B cell (primary cell): Measurements from ENCODE around the gene ITGB4. TPM values are rescaled to one million over a fixed set of nuclear protein-coding genes. Genes with fewer than 3 reads are reported as not detected.

Source experiments
- ATAC-seq: fragments of 200-7000 bp; cut with Tn5 transposase; one replicate; pipeline ENCODE4 v1.10.0; 2021; ENCODE audit warnings: low read depth, mild to moderate bottlenecking, moderate number of reproducible peaks, moderate library complexity
- CTCF ChIA-PET: fragments of 350-600 bp; sonication (Branson Sonifier 250); formaldehyde crosslinking; loops from one replicate; lab custom pipeline; 2021; ENCODE audit warnings: antibody characterized with exemption, inconsistent platforms; lab: Charles Lee
- POLR2A ChIA-PET: fragments of 350-600 bp; sonication (Branson Sonifier 250); formaldehyde crosslinking; loops from one replicate; lab custom pipeline; 2021; ENCODE audit warnings: antibody characterized with exemption; lab: Charles Lee
- DNase-seq: peaks from one replicate; pipeline ENCODE4 v3.0.0; 2013
- H2AFZ ChIP-seq: 2 replicates; pipeline ENCODE4 v1.6.1; 2012; ENCODE audit warnings: mild to moderate bottlenecking, low read depth, low read length; ENCODE audit not compliant: insufficient read depth, poor library complexity, severe bottlenecking
- H3K27ac ChIP-seq, 2 donors: 1 replicate in 1 of 2; 2 replicates in 1 of 2; pipeline ENCODE4 v1.5.1; 2012 to 2013; ENCODE audit warnings: low read length in 2 of 2, mild to moderate bottlenecking in 2 of 2, moderate library complexity in 1 of 2
- H3K27me3 ChIP-seq, 4 experiments: fragments of 200-600 bp in 1 of 4; sonication (generic) in 1 of 4; replicated peaks in 1 of 4; 1 replicate in 2 of 4; 2 replicates in 2 of 4; pipeline versions ENCODE4 v1.6.1 to v1.7.0; 2013 to 2016; ENCODE audit warnings: low read length in 3 of 4, mild to moderate bottlenecking in 2 of 4, mixed read lengths in 1 of 4, moderate library complexity in 1 of 4; ENCODE audit not compliant: insufficient read depth in 4 of 4, control insufficient read depth in 3 of 4; ENCODE audit errors: control extremely low read depth in 1 of 4
- H3K36me3 ChIP-seq, 2 experiments: replicated peaks in 1 of 2; 1 replicate in 1 of 2; 2 replicates in 1 of 2; pipeline versions ENCODE4 v1.6.1 to v1.7.1; 2013; ENCODE audit warnings: low read length in 1 of 2; ENCODE audit not compliant: insufficient read depth in 2 of 2, control insufficient read depth in 1 of 2; ENCODE audit errors: control extremely low read depth in 1 of 2, extremely low read depth in 1 of 2
- H3K4me1 ChIP-seq, 2 donors: fragments of 200-600 bp in 1 of 2; sonication (generic) in 1 of 2; 1 replicate in 1 of 2; 2 replicates in 1 of 2; pipeline versions ENCODE4 v1.5.1 to v1.6.1; 2013 to 2017; ENCODE audit warnings: low read length in 2 of 2; ENCODE audit not compliant: control insufficient read depth in 2 of 2, insufficient read depth in 2 of 2
- H3K4me2 ChIP-seq: replicated peaks from 2 replicates; pipeline ENCODE3; 2012; ENCODE audit warnings: mild to moderate bottlenecking, low read depth, low read length; ENCODE audit not compliant: poor library complexity, severe bottlenecking
- H3K4me3 ChIP-seq, 5 experiments: fragments of 200-600 bp in 1 of 5; sonication (generic) in 1 of 5; 1 replicate in 3 of 5; 2 replicates in 2 of 5; pipeline versions ENCODE4 v1.5.1 to v1.7.0; 2011 to 2016; ENCODE audit warnings: low read length in 4 of 5, mild to moderate bottlenecking in 4 of 5, low read depth in 2 of 5, control low read depth in 1 of 5, moderate library complexity in 1 of 5; ENCODE audit not compliant: insufficient read depth in 1 of 5; ENCODE audit errors: control extremely low read depth in 1 of 5, extremely low read depth in 1 of 5
- H3K79me2 ChIP-seq: fragments of 200-600 bp; sonication (generic); one replicate; pipeline ENCODE4 v1.6.0; 2016; ENCODE audit warnings: low read length; ENCODE audit not compliant: control insufficient read depth, insufficient read depth
- H3K9ac ChIP-seq: fragments of 200-600 bp; sonication (generic); 2 replicates; pipeline ENCODE4 v1.6.1; 2017; ENCODE audit warnings: mild to moderate bottlenecking, low read length, moderate library complexity
- H3K9me3 ChIP-seq, 3 donors: one replicate each; pipeline versions ENCODE4 v1.6.1 to v1.7.1; 2013; ENCODE audit warnings: low read length in 2 of 3; ENCODE audit not compliant: control insufficient read depth in 2 of 3, insufficient read depth in 1 of 3; ENCODE audit errors: control extremely low read depth in 1 of 3
- H4K20me1 ChIP-seq: 2 replicates; pipeline ENCODE4 v1.6.0; 2012; ENCODE audit warnings: mild to moderate bottlenecking, low read length; ENCODE audit not compliant: insufficient read depth, control insufficient read depth, poor library complexity, severe bottlenecking
- H3K27ac Mint-ChIP-seq: one replicate; pipeline ENCODE4 v1.8.0; 2021; ENCODE audit warnings: mixed read lengths
- H3K27me3 Mint-ChIP-seq: one replicate; pipeline ENCODE4 v1.8.0; 2021; ENCODE audit warnings: mixed read lengths
- H3K4me1 Mint-ChIP-seq: one replicate; pipeline ENCODE4 v1.8.0; 2021; ENCODE audit warnings: mixed read lengths
- H3K4me3 Mint-ChIP-seq: one replicate; pipeline ENCODE4 v1.8.0; 2021; ENCODE audit warnings: mixed read lengths
- H3K9me3 Mint-ChIP-seq: one replicate; pipeline ENCODE4 v1.8.0; 2022; ENCODE audit warnings: mixed read lengths; ENCODE audit not compliant: insufficient read depth
- EZH2 ChIP-seq: IDR thresholded peaks from 2 replicates; pipeline ENCODE4 v1.6.1; 2012; ENCODE audit warnings: borderline replicate concordance, low read depth, mild to moderate bottlenecking, moderate library complexity, low read length; ENCODE audit not compliant: insufficient read depth, poor library complexity, severe bottlenecking
- WGBS: methylation state at CpG from one replicate; pipeline ENCODE4 v1.1.5; 2013; ENCODE audit warnings: missing lambda C conversion rate; ENCODE audit not compliant: insufficient coverage; 5-methylcytosine and 5-hydroxymethylcytosine counted together
- intact Hi-C: fragments of 100-400 bp; cut with micrococcal nuclease; formaldehyde crosslinking; loops from one replicate; pipeline ENCODE4 v1.10.0; 2022
- polyA plus RNA-seq: library from polyadenylated mRNA; depleted of rRNA; stranded (reverse); fragments of >200 nt; gene quantifications from 2 replicates; pipeline ENCODE4 v1.2.3, GENCODE V29; 2012
- total RNA-seq, 2 donors: library from RNA; stranded (reverse); fragments of 120-200 nt in 1 of 2; gene quantifications; 1 replicate in 1 of 2; 2 replicates in 1 of 2; pipeline versions ENCODE4 v1.2.3 to v1.2.4, GENCODE V29; 2013 to 2022
- TF ChIP-seq, protein P1 (sequence below): fragments of 200-600 bp; IDR thresholded peaks from one replicate; pipeline ENCODE4 v1.8.0; 2022; ENCODE audit warnings: antibody characterized with exemption, mild to moderate bottlenecking

ITGB4 gene
- total and polyA plus RNA-seq, 2 donors (not counting 1 experiment from before 2014, with no cell fraction given): 0.12 to 0.81 TPM

DNA sequence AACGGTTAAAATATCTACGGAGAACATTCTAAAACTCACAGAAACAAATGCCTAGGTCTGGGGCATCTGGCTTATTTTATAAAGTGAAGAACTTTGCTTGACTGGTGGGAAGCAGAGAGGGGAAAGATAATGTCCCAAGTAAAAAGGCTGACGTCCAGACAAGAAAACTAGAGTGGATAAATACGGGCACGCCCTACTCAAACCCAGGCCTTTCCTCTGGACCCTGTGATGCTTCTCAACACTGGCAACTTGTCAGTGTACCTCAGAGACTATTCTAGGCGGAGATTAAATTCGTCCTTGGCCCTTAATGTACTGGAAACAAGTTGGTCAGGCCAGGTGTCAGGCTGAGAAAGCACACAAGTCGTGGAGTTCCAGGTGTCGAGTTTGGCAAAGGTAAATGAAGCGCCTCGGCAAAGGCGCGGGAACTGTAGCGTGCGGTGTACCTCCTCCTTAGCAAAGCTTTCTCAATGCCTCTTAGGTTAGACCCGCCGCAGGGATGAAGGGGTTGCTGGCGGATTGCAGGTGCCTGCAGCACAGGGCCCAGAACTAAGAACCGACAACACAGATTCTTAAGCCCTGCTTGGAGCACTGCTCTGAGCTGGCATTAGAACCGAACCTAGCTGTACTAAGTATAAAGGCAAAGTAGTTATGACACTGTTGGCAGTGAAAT lies 62.7 kb downstream of the ITGB4 start:
- Mint-ChIP-seq H3K4me3 (peak overlapping the region; percentile 96), H3K27me3 (no peaks in the 10 kb centered on the region), H3K9me3 (peaks cover 3% of the 10 kb centered on the region), H3K4me1 (peaks cover 53% of the 10 kb centered on the region), H3K27ac (peak overlapping the region; percentile 100)
- H3K27ac ChIP-seq: peak overlapping the region; percentile 100
- DNase-seq: no peak
- ChIA-PET CTCF (interaction anchor here (0.5 to 5.2 kb wide), 20 partner anchors 7 to 487 kb away, joined by 3 to 33 read pairs (median 4); partner anchors contain the start of genes GALK1, MRPL38, UNC13D and WBP2), POLR2A (interaction anchor here (0.6 to 5.5 kb wide), 16 partner anchors 8 to 267 kb away, joined by 3 to 38 read pairs (median 5); partner anchors contain the start of genes GALK1, TRIM65, TSEN54 and UNC13D)
- H3K36me3 ChIP-seq: peaks cover 0 to under 1% of the 10 kb centered on the region in 2 experiments
- H3K9ac ChIP-seq: peak overlapping the region; percentile 88
- ATAC-seq: peak; percentile 2
- H3K79me2 ChIP-seq: peaks cover 45% of the 10 kb centered on the region
- H3K4me3 ChIP-seq: peak overlapping the region; percentile 63 to 83 (median 76)
- H2AFZ ChIP-seq: peak overlapping the region; percentile 65
- peak overlapping the region; percentile 83 for H3K4me2 ChIP-seq
- no peaks in the 10 kb centered on the region for H3K9me3 ChIP-seq
- WGBS: 68% methylated on average over 18 of the region's 20 CpGs
- H3K27me3 ChIP-seq: no peaks in the 10 kb centered on the region
- TF ChIP-seq EZH2: no peak
- TF ChIP-seq, protein P1, sequence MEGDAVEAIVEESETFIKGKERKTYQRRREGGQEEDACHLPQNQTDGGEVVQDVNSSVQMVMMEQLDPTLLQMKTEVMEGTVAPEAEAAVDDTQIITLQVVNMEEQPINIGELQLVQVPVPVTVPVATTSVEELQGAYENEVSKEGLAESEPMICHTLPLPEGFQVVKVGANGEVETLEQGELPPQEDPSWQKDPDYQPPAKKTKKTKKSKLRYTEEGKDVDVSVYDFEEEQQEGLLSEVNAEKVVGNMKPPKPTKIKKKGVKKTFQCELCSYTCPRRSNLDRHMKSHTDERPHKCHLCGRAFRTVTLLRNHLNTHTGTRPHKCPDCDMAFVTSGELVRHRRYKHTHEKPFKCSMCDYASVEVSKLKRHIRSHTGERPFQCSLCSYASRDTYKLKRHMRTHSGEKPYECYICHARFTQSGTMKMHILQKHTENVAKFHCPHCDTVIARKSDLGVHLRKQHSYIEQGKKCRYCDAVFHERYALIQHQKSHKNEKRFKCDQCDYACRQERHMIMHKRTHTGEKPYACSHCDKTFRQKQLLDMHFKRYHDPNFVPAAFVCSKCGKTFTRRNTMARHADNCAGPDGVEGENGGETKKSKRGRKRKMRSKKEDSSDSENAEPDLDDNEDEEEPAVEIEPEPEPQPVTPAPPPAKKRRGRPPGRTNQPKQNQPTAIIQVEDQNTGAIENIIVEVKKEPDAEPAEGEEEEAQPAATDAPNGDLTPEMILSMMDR: no peak
- H3K4me1 ChIP-seq: peaks cover 42 to 49% of the 10 kb centered on the region in 2 donors
- intact Hi-C loops: loop anchor here (1.0 to 2.0 kb wide), 8 partner anchors 19 to 943 kb away; partner anchors contain the start of genes FBF1, GALK1, JMJD6 and METTL23
- peaks cover 6% of the 10 kb centered on the region for H4K20me1 ChIP-seq
